ENCODE measurements around the gene FRS3. TPM values are rescaled to one million over a fixed set of nuclear protein-coding genes. Genes with fewer than 3 reads are reported as not detected.

The FRS3 gene
- total RNA-seq, 2 donors from 2014 or later = 5.9 to 18.4 TPM

GRCh38 chr6:41729624-41730023 is 50.1 kb downstream of the FRS3 start:
- no peaks in the 10 kb centered on the region for H3K36me3 ChIP-seq
- no peak overlapping the region for H3K4me3 ChIP-seq
- H3K4me1 ChIP-seq (replicated peaks) = peaks cover 49% of the 10 kb centered on the region
- no peak for DNase-seq (ENCODE audit: low spot score)
- H3K27me3 ChIP-seq (replicated peaks; ENCODE audit: insufficient read depth) = no peaks in the 10 kb centered on the region
- 93% methylated on average over 7 of the region's 7 CpGs for WGBS
- no peaks in the 10 kb centered on the region for H3K9me3 ChIP-seq
- TF ChIP-seq POLR2AphosphoS5 (IDR thresholded peaks at IDR 0.05) (no peak), CTCF (IDR thresholded peaks at IDR 0.05) (no peak), POLR2A (IDR thresholded peaks at IDR 0.05) (no peak)
- peak overlapping the region; percentile 79 to 89 for H3K27ac ChIP-seq
- intact Hi-C loops (cut with DNase I) = no loop called here

- Histone ChIP-seq H3K27me3 (replicated peaks; ENCODE audit: insufficient read depth) (no peaks in the 10 kb centered on the region), H3K36me3 (no peaks in the 10 kb centered on the region), H3K9me3 (no peaks in the 10 kb centered on the region), H3K4me3 (no peak overlapping the region), H3K4me1 (replicated peaks) (peaks cover 49% of the 10 kb centered on the region), H3K27ac (peak overlapping the region; percentile 79 to 89)
- no peak for TF ChIP-seq CTCF (IDR thresholded peaks at IDR 0.05)
- TF ChIP-seq POLR2AphosphoS5 (IDR thresholded peaks at IDR 0.05) = no peak
- TF ChIP-seq POLR2A (IDR thresholded peaks at IDR 0.05) = no peak
- DNase-seq (ENCODE audit: low spot score) = no peak
- intact Hi-C loops (cut with DNase I) = no loop called here
- 82% methylated on average over 7 of the region's 7 CpGs for WGBS
Observed at GRCh38 chr6:41728954-41729353, 50.7 kb downstream of the FRS3 start.

- no peaks in the 10 kb centered on the region for H3K27me3 ChIP-seq (replicated peaks; ENCODE audit: insufficient read depth)
- H3K27ac ChIP-seq = peak overlapping the region; percentile 79 to 89
- TF ChIP-seq POLR2AphosphoS5 (IDR thresholded peaks at IDR 0.05) = peak; percentile 76
- TF ChIP-seq CTCF (IDR thresholded peaks at IDR 0.05) = no peak
- TF ChIP-seq POLR2A (IDR thresholded peaks at IDR 0.05) = peak; percentile 14
- WGBS = 31% methylated on average over 19 of the region's 19 CpGs
- H3K9me3 ChIP-seq = no peaks in the 10 kb centered on the region
- intact Hi-C loops (cut with DNase I) = no loop called here
- DNase-seq (ENCODE audit: low spot score) = peak; percentile 89
- peaks cover 46% of the 10 kb centered on the region for H3K4me1 ChIP-seq (replicated peaks)
- no peaks in the 10 kb centered on the region for H3K36me3 ChIP-seq
- no peak overlapping the region for H3K4me3 ChIP-seq
Observed at GRCh38 chr6:41728073-41728936, 51.4 kb downstream of the FRS3 start.

- Histone ChIP-seq H3K4me1 (replicated peaks) (peaks cover 46% of the 10 kb centered on the region), H3K4me3 (no peak overlapping the region), H3K27me3 (replicated peaks; ENCODE audit: insufficient read depth) (no peaks in the 10 kb centered on the region), H3K27ac (peak overlapping the region; percentile 79 to 89), H3K9me3 (no peaks in the 10 kb centered on the region), H3K36me3 (no peaks in the 10 kb centered on the region)
- TF ChIP-seq POLR2AphosphoS5 (IDR thresholded peaks at IDR 0.05) (no peak), POLR2A (IDR thresholded peaks at IDR 0.05) (no peak)
- 84% methylated on average over 3 of the region's 3 CpGs for WGBS
- intact Hi-C loops (cut with DNase I) = no loop called here
- DNase-seq (ENCODE audit: low spot score) = no peak
Observed at GRCh38 chr6:41727705-41728072, 52.0 kb downstream of the FRS3 start.

- no peaks in the 10 kb centered on the region for H3K36me3 ChIP-seq
- H3K4me1 ChIP-seq (replicated peaks) = peaks cover 49% of the 10 kb centered on the region
- no peaks in the 10 kb centered on the region for H3K27me3 ChIP-seq (replicated peaks; ENCODE audit: insufficient read depth)
- DNase-seq (ENCODE audit: low spot score) = no peak
- intact Hi-C loops (cut with DNase I) = no loop called here
- 76% methylated on average over 7 of the region's 7 CpGs for WGBS
- TF ChIP-seq POLR2A (IDR thresholded peaks at IDR 0.05) = no peak
- TF ChIP-seq POLR2AphosphoS5 (IDR thresholded peaks at IDR 0.05) = no peak
- no peak for TF ChIP-seq CTCF (IDR thresholded peaks at IDR 0.05)
- H3K4me3 ChIP-seq = no peak overlapping the region
- H3K9me3 ChIP-seq = no peaks in the 10 kb centered on the region
- H3K27ac ChIP-seq = peak overlapping the region in 1 of 2 donors; percentile 89
Observed at GRCh38 chr6:41726876-41727275, 52.8 kb downstream of the FRS3 start.
